ENCODE measurements around the gene FMNL2. TPM values are rescaled to one million over a fixed set of nuclear protein-coding genes. Genes with fewer than 3 reads are reported as not detected.

FMNL2 gene
- total RNA-seq, 1 experiment from 2014 or later, result 28.1 TPM

GRCh38 chr2:152611458-152612231 is 276.7 kb downstream of the FMNL2 start:
- no peaks in the 10 kb centered on the region for H3K79me2 ChIP-seq (ENCODE audit: insufficient read depth, low read length)
- no peaks in the 10 kb centered on the region; the same call in 1 of the 2 replicates for H4K20me1 ChIP-seq (ENCODE audit: insufficient read depth)
- peaks cover 0 to 5% of the 10 kb centered on the region in 2 experiments; a peak in 1 of 4 replicates for H3K36me3 ChIP-seq (ENCODE audit: control insufficient read depth in 1 of 2, insufficient read depth in 2 of 2, low read length in 2 of 2)
- no TSS peak for BruUV-seq (replicated peaks)
- no peak overlapping the region for H3K4me2 ChIP-seq (ENCODE audit: low read length)
- ChIA-PET RAD21 (ENCODE audit: low non-redundant PET in 1 of 2, low total read pairs in 2 of 2, uncharacterized antibody in 2 of 2, unreplicated experiment in 2 of 2) (no interaction called here), POLR2A (no interaction called here), CTCF (no interaction called here)
- H3K4me3 ChIP-seq (replicated peaks in 1 of 2; ENCODE audit: low read depth in 1 of 2, low read length in 2 of 2), result no peak overlapping the region
- intact Hi-C loops (cut with micrococcal nuclease), result no loop called here
- no peaks in the 10 kb centered on the region for H3K9me3 ChIP-seq (ENCODE audit: control insufficient read depth in 1 of 2, insufficient read depth in 1 of 2, low read depth in 1 of 2, low read length in 2 of 2)
- no peak overlapping the region for H2AFZ ChIP-seq (ENCODE audit: low read depth, low read length, poor library complexity, severe bottlenecking)
- no peak overlapping the region for H3K27ac ChIP-seq (ENCODE audit: low read depth, low read length)
- ATAC-seq, result no peak
- no peak for TF ChIP-seq SIN3A (IDR thresholded peaks at IDR 0.05; ENCODE audit: low read depth)
- TF ChIP-seq ELF1 (IDR thresholded peaks at IDR 0.05; ENCODE audit: borderline replicate concordance, low read depth), result no peak
- no peak for TF ChIP-seq REST (IDR thresholded peaks at IDR 0.05; ENCODE audit: low read depth)
- TF ChIP-seq POLR2A (IDR thresholded peaks at IDR 0.05; ENCODE audit: borderline replicate concordance, extremely low read depth, insufficient read depth, insufficient read length), result no peak
- TF ChIP-seq, protein P1, sequence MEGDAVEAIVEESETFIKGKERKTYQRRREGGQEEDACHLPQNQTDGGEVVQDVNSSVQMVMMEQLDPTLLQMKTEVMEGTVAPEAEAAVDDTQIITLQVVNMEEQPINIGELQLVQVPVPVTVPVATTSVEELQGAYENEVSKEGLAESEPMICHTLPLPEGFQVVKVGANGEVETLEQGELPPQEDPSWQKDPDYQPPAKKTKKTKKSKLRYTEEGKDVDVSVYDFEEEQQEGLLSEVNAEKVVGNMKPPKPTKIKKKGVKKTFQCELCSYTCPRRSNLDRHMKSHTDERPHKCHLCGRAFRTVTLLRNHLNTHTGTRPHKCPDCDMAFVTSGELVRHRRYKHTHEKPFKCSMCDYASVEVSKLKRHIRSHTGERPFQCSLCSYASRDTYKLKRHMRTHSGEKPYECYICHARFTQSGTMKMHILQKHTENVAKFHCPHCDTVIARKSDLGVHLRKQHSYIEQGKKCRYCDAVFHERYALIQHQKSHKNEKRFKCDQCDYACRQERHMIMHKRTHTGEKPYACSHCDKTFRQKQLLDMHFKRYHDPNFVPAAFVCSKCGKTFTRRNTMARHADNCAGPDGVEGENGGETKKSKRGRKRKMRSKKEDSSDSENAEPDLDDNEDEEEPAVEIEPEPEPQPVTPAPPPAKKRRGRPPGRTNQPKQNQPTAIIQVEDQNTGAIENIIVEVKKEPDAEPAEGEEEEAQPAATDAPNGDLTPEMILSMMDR (IDR thresholded peaks at IDR 0.05 in 2 of 3, conservative IDR thresholded peaks at IDR 0.05 in 1 of 3; ENCODE audit: borderline replicate concordance in 1 of 3, insufficient read depth in 1 of 3, low read depth in 2 of 3, low read length in 2 of 3), result 0 out of 6 replicates have a peak, but pooled peaks of 1 of the 3 experiments have one; percentile 4
- TF ChIP-seq EZH2 (IDR thresholded peaks at IDR 0.05), result no peak
- no peak for TF ChIP-seq ATF3 (IDR thresholded peaks at IDR 0.05)
- no peak for TF ChIP-seq ZNF274 (IDR thresholded peaks at IDR 0.05; ENCODE audit: low read depth, low read length)
- TF ChIP-seq YY1 (IDR thresholded peaks at IDR 0.05; ENCODE audit: extremely low read depth, insufficient replicate concordance, low read depth, low read length), result no peak
- no peak for TF ChIP-seq POLR2AphosphoS5 (IDR thresholded peaks at IDR 0.05; ENCODE audit: low read depth, low read length)
- TF ChIP-seq ZBTB33 (IDR thresholded peaks at IDR 0.05; ENCODE audit: extremely low read depth, insufficient replicate concordance, low read length), result no peak
- peak; percentile 25; the same call in 1 of the 2 replicates for TF ChIP-seq RAD21 (IDR thresholded peaks at IDR 0.05; ENCODE audit: low read depth)
- no peaks in the 10 kb centered on the region for H3K27me3 ChIP-seq (ENCODE audit: insufficient read depth, low read length)
- peaks cover 0 to 4% of the 10 kb centered on the region in 2 experiments; a peak in 1 of 4 replicates for H3K4me1 ChIP-seq (ENCODE audit: control insufficient read depth in 1 of 2, insufficient read depth in 2 of 2, low read length in 2 of 2)
- H3K9ac ChIP-seq (ENCODE audit: low read length), result no peak overlapping the region
- H3K9me2 ChIP-seq (ENCODE audit: insufficient read depth), result no peaks in the 10 kb centered on the region
- DNase-seq (ENCODE audit: low read depth, low spot score), result no peak

Data from HCT116 (cell line).